HUES64 (cell line): ENCODE measurements around the gene SMG7.

ENCODE experiments used
- H3K27ac ChIP-seq: 2 replicates; pipeline ENCODE4 v1.7.0; 2013; ENCODE audit warnings: low read depth, low read length, inconsistent platforms
- H3K27me3 ChIP-seq: 2 replicates; pipeline ENCODE4 v1.6.1; 2013; ENCODE audit warnings: mild to moderate bottlenecking, low read length; ENCODE audit not compliant: insufficient read depth
- H3K36me3 ChIP-seq: 2 replicates; pipeline ENCODE4 v1.6.1; 2013; ENCODE audit warnings: mild to moderate bottlenecking, low read length; ENCODE audit not compliant: insufficient read depth
- H3K4me1 ChIP-seq: 2 replicates; pipeline ENCODE4 v1.6.1; 2013; ENCODE audit warnings: mild to moderate bottlenecking, low read length, moderate library complexity; ENCODE audit not compliant: insufficient read depth
- H3K4me3 ChIP-seq: 2 replicates; pipeline ENCODE4 v1.5.1; 2013; ENCODE audit warnings: mild to moderate bottlenecking, low read length, moderate library complexity
- H3K9ac ChIP-seq: 2 replicates; pipeline ENCODE4 v1.6.1; 2013; ENCODE audit warnings: mild to moderate bottlenecking, low read depth, low read length
- H3K9me3 ChIP-seq: 2 replicates; pipeline ENCODE4 v1.6.1; 2013; ENCODE audit warnings: low read depth, low read length; ENCODE audit not compliant: insufficient read depth
- whole genome bisulfite sequencing: fragments of 150-250, 120-280 bp; methylation state at CpG from one replicate; pipeline ENCODE4 v1.1.7; 2013; ENCODE audit warnings: missing lambda C conversion rate; 5-methylcytosine and 5-hydroxymethylcytosine counted together

The SMG7 gene

GRCh38 chr1:183567584-183567983 is 95.3 kb downstream of the SMG7 start:
- Histone ChIP-seq H3K9me3 (no peaks in the 10 kb centered on the region), H3K36me3 (no peaks in the 10 kb centered on the region), H3K4me1 (no peaks in the 10 kb centered on the region), H3K27me3 (no peaks in the 10 kb centered on the region), H3K4me3 (no peak overlapping the region), H3K9ac (no peak overlapping the region), H3K27ac (no peak overlapping the region)
- 92% methylated on average over 5 of the region's 5 CpGs for WGBS

GRCh38 chr1:183568176-183569021 is 96.1 kb downstream of the SMG7 start:
- no peaks in the 10 kb centered on the region for H3K4me1 ChIP-seq
- WGBS: 92% methylated on average over 12 of the region's 12 CpGs
- H3K36me3 ChIP-seq: no peaks in the 10 kb centered on the region

DNA sequence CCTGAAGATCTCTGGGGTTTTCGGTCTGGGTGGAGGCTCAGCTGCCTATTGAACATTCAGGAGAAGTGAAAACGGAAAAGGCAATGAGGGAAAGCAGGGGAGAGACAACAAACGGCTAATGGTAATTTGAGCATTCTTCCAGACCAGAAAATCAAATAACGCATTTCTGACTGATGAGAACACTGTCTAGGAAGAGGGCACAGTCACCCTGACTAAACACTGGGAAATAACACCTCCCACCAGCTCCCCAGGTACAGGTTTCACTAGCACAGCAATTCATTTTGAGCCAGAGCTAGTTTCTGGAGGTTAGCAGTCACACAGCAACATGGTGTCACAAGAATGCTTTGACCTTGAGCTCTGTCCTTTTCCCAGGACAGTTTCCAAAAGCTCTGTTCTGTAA is 96.8 kb downstream of the SMG7 start:
- H3K9ac ChIP-seq: no peak overlapping the region
- H3K36me3 ChIP-seq: no peaks in the 10 kb centered on the region
- no peak overlapping the region for H3K27ac ChIP-seq
- no peaks in the 10 kb centered on the region for H3K27me3 ChIP-seq
- WGBS: 90% methylated on average over 4 of the region's 4 CpGs
- H3K4me1 ChIP-seq: no peaks in the 10 kb centered on the region
- no peaks in the 10 kb centered on the region for H3K9me3 ChIP-seq
- no peak overlapping the region for H3K4me3 ChIP-seq

More at GRCh38 chr1:183568176-183569021, 96.1 kb downstream of the SMG7 start:
- Histone ChIP-seq H3K9me3 (no peaks in the 10 kb centered on the region), H3K9ac (no peak overlapping the region), H3K27ac (no peak overlapping the region), H3K27me3 (no peaks in the 10 kb centered on the region), H3K4me3 (no peak overlapping the region)

DNA sequence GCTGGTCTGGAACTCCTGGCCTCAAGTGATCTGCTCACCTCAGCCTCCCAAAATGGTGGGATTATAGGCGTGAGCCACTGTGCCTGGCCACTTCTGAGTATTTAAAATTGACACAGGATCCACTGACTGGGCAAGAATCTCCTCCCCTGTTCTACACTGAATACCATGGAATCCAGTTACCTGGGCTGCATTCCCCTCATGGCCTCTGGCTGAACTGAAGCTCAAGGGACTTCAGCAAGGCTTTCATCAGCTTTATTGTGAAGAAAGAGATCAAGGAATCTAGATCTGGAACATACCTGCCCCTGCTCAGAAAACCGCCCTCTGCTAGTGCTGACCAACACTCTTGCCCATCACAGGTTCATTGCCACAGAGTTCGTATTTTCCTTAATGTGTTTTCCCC is 97.5 kb downstream of the SMG7 start:
- Histone ChIP-seq H3K27me3 (no peaks in the 10 kb centered on the region), H3K9ac (no peak overlapping the region), H3K4me3 (no peak overlapping the region), H3K27ac (no peak overlapping the region), H3K4me1 (no peaks in the 10 kb centered on the region), H3K9me3 (no peaks in the 10 kb centered on the region), H3K36me3 (no peaks in the 10 kb centered on the region)
- 90% methylated on average over 3 of the region's 3 CpGs for WGBS

DNA sequence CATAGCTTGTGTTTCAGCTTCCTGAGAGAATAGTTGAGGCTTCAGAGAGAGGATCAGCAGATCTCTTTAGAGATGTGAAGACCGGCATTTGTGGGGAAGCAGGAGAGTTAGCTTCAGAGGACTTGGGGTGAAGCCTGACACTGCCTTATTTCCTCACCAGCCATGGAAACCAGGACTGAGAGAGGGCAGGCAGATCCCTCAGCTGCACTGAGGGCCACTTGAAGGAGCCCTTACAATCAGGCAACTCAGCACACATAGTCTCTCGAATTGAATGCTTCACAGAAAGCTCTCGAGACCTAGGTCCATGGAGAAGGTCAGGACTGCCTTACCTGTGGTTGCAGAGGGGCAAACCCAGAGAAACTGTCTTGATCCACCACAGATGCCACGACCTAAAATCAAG is 98.2 kb downstream of the SMG7 start:
- Histone ChIP-seq H3K9me3 (no peaks in the 10 kb centered on the region), H3K9ac (no peak overlapping the region), H3K4me3 (no peak overlapping the region), H3K4me1 (no peaks in the 10 kb centered on the region), H3K27me3 (no peaks in the 10 kb centered on the region), H3K36me3 (no peaks in the 10 kb centered on the region), H3K27ac (no peak overlapping the region)
- 92% methylated on average over 4 of the region's 4 CpGs for WGBS

- H3K4me3 ChIP-seq: no peak overlapping the region
- H3K9me3 ChIP-seq: no peaks in the 10 kb centered on the region
- no peak overlapping the region for H3K9ac ChIP-seq
- no peaks in the 10 kb centered on the region for H3K36me3 ChIP-seq
- H3K27ac ChIP-seq: no peak overlapping the region
- H3K27me3 ChIP-seq: no peaks in the 10 kb centered on the region
- WGBS: 95% methylated on average over 3 of the region's 4 CpGs
- H3K4me1 ChIP-seq: no peaks in the 10 kb centered on the region
Observed at GRCh38 chr1:183571678-183572268, 99.5 kb downstream of the SMG7 start.

DNA sequence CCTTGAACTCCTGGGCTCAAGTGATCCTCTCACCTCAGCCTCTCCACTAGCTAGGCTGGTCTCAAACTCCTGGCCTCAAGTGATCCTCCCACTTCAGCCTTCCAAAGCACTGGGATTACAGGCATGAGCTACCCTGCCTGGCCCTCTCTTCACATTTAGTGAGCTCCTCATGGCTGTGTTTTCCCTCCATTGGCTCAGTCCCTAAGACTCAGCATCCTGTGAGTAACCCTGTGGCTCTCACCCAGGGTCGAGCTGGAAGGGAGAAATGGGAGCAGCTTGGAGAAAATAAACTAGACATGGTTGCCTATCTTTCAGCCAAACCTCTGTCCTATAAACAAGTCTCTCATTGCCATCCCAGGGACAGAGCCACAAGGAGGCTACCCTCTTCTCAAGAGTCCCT is 100.4 kb downstream of the SMG7 start:
- no peak overlapping the region for H3K9ac ChIP-seq
- no peak overlapping the region for H3K4me3 ChIP-seq
- no peaks in the 10 kb centered on the region for H3K36me3 ChIP-seq
- no peaks in the 10 kb centered on the region for H3K9me3 ChIP-seq
- WGBS: 100% methylated on average over 1 of the region's 1 CpG
- no peak overlapping the region for H3K27ac ChIP-seq
- H3K27me3 ChIP-seq: no peaks in the 10 kb centered on the region
- H3K4me1 ChIP-seq: no peaks in the 10 kb centered on the region

GRCh38 chr1:183575606-183576005 is 103.3 kb downstream of the SMG7 start:
- Histone ChIP-seq H3K9ac (no peak overlapping the region), H3K27me3 (no peaks in the 10 kb centered on the region), H3K9me3 (no peaks in the 10 kb centered on the region), H3K4me1 (no peaks in the 10 kb centered on the region), H3K27ac (no peak overlapping the region), H3K36me3 (no peaks in the 10 kb centered on the region), H3K4me3 (no peak overlapping the region)
- WGBS: 94% methylated on average over 5 of the region's 5 CpGs

DNA sequence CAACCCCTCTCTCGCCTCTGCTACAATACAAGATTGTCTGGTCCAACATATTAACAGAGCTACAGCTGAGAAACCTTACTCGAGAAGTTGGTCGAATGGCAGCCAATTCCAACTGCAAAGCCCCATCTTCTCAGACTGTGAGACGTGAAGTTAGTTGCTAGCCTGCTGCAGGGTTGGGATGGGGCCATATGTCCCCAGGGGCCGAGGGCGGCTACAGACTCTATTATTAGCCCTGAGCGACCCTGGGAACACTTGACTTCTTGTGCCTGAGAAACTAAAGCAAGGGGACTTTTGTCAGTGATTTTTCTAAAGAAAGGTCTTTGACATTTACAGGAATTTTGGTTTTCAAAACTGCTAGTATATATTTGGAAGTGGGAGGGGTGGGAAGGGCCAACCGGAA is 104.2 kb downstream of the SMG7 start:
- H3K4me1 ChIP-seq: no peaks in the 10 kb centered on the region
- no peak overlapping the region for H3K4me3 ChIP-seq
- H3K27ac ChIP-seq: no peak overlapping the region
- whole genome bisulfite sequencing: 89% methylated on average over 8 of the region's 8 CpGs
- no peaks in the 10 kb centered on the region for H3K36me3 ChIP-seq
- H3K27me3 ChIP-seq: no peaks in the 10 kb centered on the region
- H3K9me3 ChIP-seq: no peaks in the 10 kb centered on the region
- no peak overlapping the region for H3K9ac ChIP-seq

DNA sequence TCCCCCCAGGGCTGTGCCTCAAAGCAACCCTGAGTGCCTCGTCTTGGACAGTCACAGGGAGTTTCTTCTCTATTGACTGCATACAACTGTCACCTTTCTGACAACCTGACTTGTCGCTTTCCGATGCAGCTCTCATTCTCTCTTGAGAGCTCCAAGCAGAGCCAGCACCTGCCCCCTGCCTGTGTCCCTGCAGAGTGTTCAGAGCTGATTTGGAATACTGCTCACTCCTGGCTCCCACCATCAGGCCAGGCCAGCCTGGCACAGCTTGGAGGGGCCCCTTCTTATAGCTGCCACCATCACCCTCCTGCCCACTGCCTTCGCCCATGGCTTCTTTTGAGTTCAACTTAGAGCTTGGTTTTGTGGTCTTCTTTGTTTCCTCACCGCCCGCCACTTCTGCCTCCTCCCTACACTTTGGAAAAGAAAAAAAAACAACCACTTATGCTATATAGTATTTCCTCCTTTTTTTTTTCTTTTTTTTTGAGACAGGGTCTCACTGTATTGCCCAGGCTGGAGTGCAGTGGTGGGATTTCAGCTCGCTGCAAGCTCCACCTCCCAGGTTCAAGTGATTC is 105.7 kb downstream of the SMG7 start:
- H3K9ac ChIP-seq: no peak overlapping the region
- no peak overlapping the region for H3K27ac ChIP-seq
- no peak overlapping the region for H3K4me3 ChIP-seq
- H3K36me3 ChIP-seq: no peaks in the 10 kb centered on the region
- H3K4me1 ChIP-seq: no peaks in the 10 kb centered on the region
- no peaks in the 10 kb centered on the region for H3K9me3 ChIP-seq
- 91% methylated on average over 7 of the region's 7 CpGs for WGBS
- H3K27me3 ChIP-seq: no peaks in the 10 kb centered on the region

DNA sequence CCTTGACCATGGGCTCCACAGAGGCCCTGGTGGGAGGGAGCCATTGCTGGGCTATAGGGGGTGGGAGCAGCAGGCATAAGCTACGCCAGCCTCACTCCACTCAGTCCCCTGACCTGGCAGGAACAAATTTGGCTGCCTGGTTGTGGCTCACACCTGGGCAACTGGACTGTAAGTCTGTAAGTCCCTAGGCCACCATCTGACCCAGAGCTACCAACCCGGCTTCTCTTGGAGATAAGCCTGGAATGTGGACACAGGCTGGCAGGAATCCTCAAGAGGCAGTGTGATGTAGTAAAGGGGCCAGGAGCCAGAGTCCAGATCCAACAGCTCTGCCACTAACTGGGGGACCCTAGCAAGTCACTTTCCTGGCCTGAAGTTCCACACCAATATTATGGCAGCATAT is 106.6 kb downstream of the SMG7 start:
- no peak overlapping the region for H3K27ac ChIP-seq
- H3K4me1 ChIP-seq: no peaks in the 10 kb centered on the region
- 97% methylated on average over 2 of the region's 2 CpGs for WGBS
- H3K9me3 ChIP-seq: no peaks in the 10 kb centered on the region
- H3K4me3 ChIP-seq: no peak overlapping the region
- no peaks in the 10 kb centered on the region for H3K27me3 ChIP-seq
- H3K9ac ChIP-seq: no peak overlapping the region
- no peaks in the 10 kb centered on the region for H3K36me3 ChIP-seq
